GM12878 (cell line): ENCODE data around the gene PCIF1. TPM values are rescaled to one million over a fixed set of nuclear protein-coding genes. Genes with fewer than 3 reads are reported as not detected.

Source experiments
- ATAC-seq: fragments of 200-7000 bp; cut with Tn5 transposase; 3 replicates; pipeline ENCODE4 v1.9.1; 2020; ENCODE audit warnings: mild to moderate bottlenecking, moderate library complexity
- BruUV-seq: library from RNA; stranded (reverse); fragments of 400-500 nt; replicated peaks from 2 replicates; lab custom pipeline; 2021; lab: Mats Ljungman, UMichigan
- CTCF ChIA-PET: fragments of 300-600 bp; sonication (Branson Sonifier 250); formaldehyde crosslinking; extraction: SDS; loops from one replicate; lab custom pipeline; 2021; ENCODE audit warnings: inconsistent platforms; lab: Yijun Ruan, JAX
- POLR2A ChIA-PET: fragments of 350-600 bp; formaldehyde crosslinking; extraction: SDS; loops from one replicate; lab custom pipeline; 2021; ENCODE audit warnings: inconsistent platforms; lab: Charles Lee
- RAD21 ChIA-PET: fragments of 300-600 bp; sonication (Branson Sonifier 250); formaldehyde crosslinking; loops from one replicate; lab custom pipeline; 2023; ENCODE audit warnings: antibody characterized with exemption; ENCODE audit not compliant: unreplicated experiment; lab: Charles Lee
- SMC1A ChIA-PET: fragments of 300-600 bp; sonication (Branson Sonifier 250); formaldehyde crosslinking; loops from one replicate; lab custom pipeline; 2023; ENCODE audit not compliant: unreplicated experiment, uncharacterized antibody; lab: Charles Lee
- DNase-seq: peaks from one replicate; pipeline ENCODE4 v3.0.0-alpha.2; 2011; ENCODE audit warnings: low read depth, low spot score
- FAIRE-seq: peaks from 3 replicates; lab custom pipeline; 2011; peaks lifted over from hg19 to GRCh38; lab: Jason Lieb, UNC
- H2AFZ ChIP-seq: 2 replicates; pipeline ENCODE4 v1.6.0; 2011; ENCODE audit warnings: low read depth, low read length, control low read depth; ENCODE audit not compliant: control insufficient read depth
- H3K27ac ChIP-seq: 2 replicates; pipeline ENCODE4 v1.5.1; 2011; ENCODE audit warnings: control low read depth; ENCODE audit not compliant: control insufficient read depth, insufficient read depth
- H3K27me3 ChIP-seq, 2 experiments: replicated peaks in 1 of 2; 2 replicates each; pipeline versions ENCODE4 v1.6.0 to v1.6.1; 2011; ENCODE audit warnings: low read length in 1 of 2; ENCODE audit not compliant: control insufficient read depth in 2 of 2, insufficient read depth in 2 of 2
- H3K36me3 ChIP-seq, 2 experiments: 2 replicates each; pipeline ENCODE4 v1.5.1; 2011; ENCODE audit warnings: low read length in 1 of 2; ENCODE audit not compliant: control insufficient read depth in 2 of 2, insufficient read depth in 2 of 2
- H3K4me1 ChIP-seq: 2 replicates; pipeline ENCODE4 v1.6.1; 2011; ENCODE audit warnings: mild to moderate bottlenecking, low read length, moderate library complexity, mixed read lengths; ENCODE audit not compliant: control insufficient read depth, insufficient read depth
- H3K4me2 ChIP-seq: 2 replicates; pipeline ENCODE4 v1.6.0; 2011; ENCODE audit warnings: control low read depth; ENCODE audit not compliant: control insufficient read depth, insufficient read depth
- H3K4me3 ChIP-seq: fragments of 200-600 bp; sonication (generic); 2 replicates; pipeline ENCODE4 v1.5.1; 2016
- H3K79me2 ChIP-seq: 2 replicates; pipeline ENCODE4 v1.6.0; 2011; ENCODE audit warnings: low read length; ENCODE audit not compliant: control insufficient read depth, insufficient read depth
- H3K9ac ChIP-seq: 2 replicates; pipeline ENCODE4 v1.8.0; 2011; ENCODE audit warnings: low read length, control low read depth, mixed read lengths; ENCODE audit not compliant: control insufficient read depth, insufficient read depth
- H3K9me3 ChIP-seq: replicated peaks from 3 replicates; pipeline ENCODE4 v1.5.1; 2011; ENCODE audit warnings: mild to moderate bottlenecking, low read length; ENCODE audit not compliant: control insufficient read depth, insufficient read depth
- H4K20me1 ChIP-seq: 2 replicates; pipeline ENCODE4 v1.6.0; 2011; ENCODE audit not compliant: control insufficient read depth, insufficient read depth
- CTCF ChIP-seq, 3 experiments: IDR thresholded peaks in 2 of 3; conservative IDR thresholded peaks in 1 of 3; 2 replicates each; pipeline ENCODE4 v1.5.1; 2011; ENCODE audit warnings: low read depth in 3 of 3, low read length in 3 of 3, mild to moderate bottlenecking in 3 of 3, control low read depth in 2 of 3, moderate library complexity in 2 of 3, inconsistent platforms in 1 of 3, mixed read lengths in 1 of 3; ENCODE audit not compliant: control insufficient read depth in 2 of 3, insufficient read depth in 1 of 3; ENCODE audit errors: extremely low read depth in 1 of 3
- EGR1 ChIP-seq, 2 experiments: IDR thresholded peaks; 1 replicate in 1 of 2; 2 replicates in 1 of 2; pipeline ENCODE4 v1.6.1; 2011 to 2012; ENCODE audit warnings: low read depth in 2 of 2, low read length in 2 of 2, borderline replicate concordance in 1 of 2, mild to moderate bottlenecking in 1 of 2, moderate library complexity in 1 of 2
- HCFC1 ChIP-seq: fragments of 150-350 bp; IDR thresholded peaks from 2 replicates; pipeline ENCODE4 v1.6.1; 2014; ENCODE audit warnings: low read length
- MXI1 ChIP-seq: fragments of 150-350 bp; IDR thresholded peaks from 2 replicates; pipeline ENCODE4 v1.6.1; 2011; ENCODE audit warnings: low read depth, mild to moderate bottlenecking, inconsistent platforms, low read length, improper control_type of control experiment
- NR2F1 ChIP-seq: fragments of 450-650 bp; conservative IDR thresholded peaks from 2 replicates; pipeline ENCODE4 v1.6.1; 2017; ENCODE audit warnings: mild to moderate bottlenecking
- POLR2AphosphoS5 ChIP-seq: IDR thresholded peaks from 2 replicates; pipeline ENCODE4 v1.6.1; 2011; ENCODE audit warnings: mild to moderate bottlenecking, low read length, inconsistent platforms
- RAD21 ChIP-seq: IDR thresholded peaks from 2 replicates; pipeline ENCODE4 v1.6.1; 2011; ENCODE audit warnings: mild to moderate bottlenecking, low read depth, low read length, moderate library complexity; ENCODE audit not compliant: insufficient read depth
- REST ChIP-seq: IDR thresholded peaks from 2 replicates; pipeline ENCODE4 v1.6.1; 2012; ENCODE audit warnings: mild to moderate bottlenecking, low read depth, low read length
- SMC3 ChIP-seq: IDR thresholded peaks from 2 replicates; pipeline ENCODE4 v1.6.1; 2011; ENCODE audit warnings: low read length, improper control_type of control experiment, borderline replicate concordance
- YY1 ChIP-seq: IDR thresholded peaks from 2 replicates; pipeline ENCODE4 v1.6.1; 2011; ENCODE audit warnings: low read depth, mild to moderate bottlenecking, low read length
- ZNF274 ChIP-seq: IDR thresholded peaks from one replicate; pipeline ENCODE4 v1.8.0; 2011; ENCODE audit not compliant: insufficient read length, insufficient read depth
- WGBS: methylation state at CpG from one replicate; pipeline ENCODE4 v1.1.6; 2016; ENCODE audit warnings: low lambda C conversion rate; ENCODE audit not compliant: insufficient replicate concordance, insufficient coverage; ENCODE audit errors: missing lambda C conversion rate; 5-methylcytosine and 5-hydroxymethylcytosine counted together
- in situ Hi-C: fragments of 300-500 bp; cut with MboI; formaldehyde crosslinking; loops from 9 replicates; pipeline ENCODE4 v1.14.3; 2018; ENCODE audit warnings: mixed read lengths
- intact Hi-C: fragments of 100-400 bp; cut with micrococcal nuclease; formaldehyde crosslinking; loops from one replicate; pipeline ENCODE4 v1.14.2; 2022; ENCODE audit not compliant: unreplicated experiment
- polyA plus RNA-seq, 11 experiments: library from polyadenylated mRNA; depleted of rRNA in 4 of 11; unstranded in 6 of 11; stranded (reverse) in 5 of 11; fragments of >200 nt; fragmentation: Nextera tagmentation in 4 of 11; fragmentation: Illumina TruSeq in 1 of 11; extraction: Ambion mirVana in 4 of 11; extraction: Trizol in 1 of 11; gene quantifications; 1 replicate in 1 of 11; 2 replicates in 10 of 11; pipeline versions ENCODE4 v1.2.1 to v1.2.3, GENCODE V29; 2011 to 2016; ENCODE audit warnings: inconsistent platforms in 2 of 11, missing spikeins in 2 of 11, low read depth in 1 of 11
- total RNA-seq, 4 experiments: library from RNA; depleted of rRNA in 3 of 4; stranded (reverse); fragments of >200 nt in 3 of 4; fragmentation: Illumina TruSeq in 1 of 4; extraction: Trizol in 1 of 4; gene quantifications; 2 replicates each; pipeline versions ENCODE4 v1.2.1 to v1.2.3, GENCODE V29; 2013 to 2021

The PCIF1 gene
- total and polyA plus RNA-seq, 10 of the 15 experiments (the other 5 are each of a cell fraction or from before 2014, with no cell fraction given): 8.4 to 32.9 (median 17.6) TPM

GRCh38 chr20:45933266-45934045 lies 1.0 kb upstream of the PCIF1 start:
- RAD21 ChIA-PET: interaction anchor here (0.7 to 5.5 kb wide), 14 partner anchors 9 to 154 kb away, joined by 3 to 66 read pairs (median 7); partner anchors contain the start of gene ZSWIM1
- in situ Hi-C loops (no loop called here), intact Hi-C loops (loop anchor here (1.0 to 2.0 kb wide), 3 partner anchors 37 to 77 kb away; partner anchors contain the start of genes ACOT8, CTSA, NEURL2 and ZSWIM3)
- CTCF ChIA-PET: interaction anchor here (0.6 to 6.5 kb wide), 22 partner anchors 9 to 473 kb away, joined by 3 to 79 read pairs (median 4); partner anchors contain the start of genes ELMO2 and ZSWIM1
- WGBS: 29% methylated on average over 22 of the region's 22 CpGs
- no TSS peak for BruUV-seq
- peak overlapping the region; percentile 93 for H3K4me2 ChIP-seq
- peak; percentile 38 for DNase-seq
- H3K9ac ChIP-seq: peak overlapping the region; percentile 97
- H3K9me3 ChIP-seq: no peaks in the 10 kb centered on the region
- H2AFZ ChIP-seq: peak overlapping the region; percentile 91
- H3K4me3 ChIP-seq: peak overlapping the region; percentile 75
- H4K20me1 ChIP-seq: no peaks in the 10 kb centered on the region
- H3K27me3 ChIP-seq: no peaks in the 10 kb centered on the region
- H3K36me3 ChIP-seq: peaks cover 2 to 4% of the 10 kb centered on the region in 2 experiments; a peak in 3 of 4 replicates
- peak; percentile 57 for ATAC-seq
- H3K27ac ChIP-seq: peak overlapping the region; percentile 97
- H3K4me1 ChIP-seq: peaks cover 5% of the 10 kb centered on the region; the same call in 1 of the 2 replicates
- peak; percentile 23 for FAIRE-seq
- TF ChIP-seq SMC3: peak; percentile 33; the same call in 1 of the 2 replicates
- TF ChIP-seq HCFC1: no peak
- peak; percentile 46; the same call in 1 of the 2 replicates for TF ChIP-seq POLR2AphosphoS5
- no peak for TF ChIP-seq REST
- TF ChIP-seq CTCF (IDR thresholded peaks at IDR 0.05 in 2 of 3, conservative IDR thresholded peaks at IDR 0.05 in 1 of 3; ENCODE audit: control insufficient read depth in 2 of 3, extremely low read depth in 1 of 3, insufficient read depth in 1 of 3, low read depth in 3 of 3, low read length in 3 of 3): peak; percentile 28 to 67 (median 49); a peak in 4 of 6 replicates
- no peak for TF ChIP-seq ZNF274
- TF ChIP-seq RAD21: peak; percentile 31
- no peak for TF ChIP-seq NR2F1
- TF ChIP-seq EGR1 (IDR thresholded peaks at IDR 0.05; ENCODE audit: borderline replicate concordance in 1 of 2, low read depth in 2 of 2, low read length in 2 of 2): 0 out of 3 replicates have a peak, but pooled peaks of 1 of the 2 experiments have one; percentile 15
- 0 out of 2 replicates have a peak, but pooled peaks have one; percentile 11 for TF ChIP-seq YY1
- 0 out of 2 replicates have a peak, but pooled peaks have one; percentile 11 for TF ChIP-seq MXI1
- TF ChIP-seq, all 136 proteins: peak for 7
- peaks cover 23% of the 10 kb centered on the region for H3K79me2 ChIP-seq
- POLR2A ChIA-PET: interaction anchor here (0.6 to 2.9 kb wide), 13 partner anchors 10 to 137 kb away, joined by 3 to 50 read pairs (median 9); partner anchors contain the start of genes ACOT8, CTSA, NEURL2 and PLTP
- SMC1A ChIA-PET: interaction anchor here (1.0 to 4.1 kb wide), 9 partner anchors 14 to 134 kb away, joined by 3 to 33 read pairs (median 5); partner anchors contain the start of gene SNX21
